GM19043 (cell line): ENCODE measurements around the gene TOP1.
A peak's percentile ranks its signal among the peaks of the same experiment; 100 is the strongest.
"Not testable (repeated sequence)": the region's sequence is repeated elsewhere in the genome, so short reads cannot be mapped to it uniquely, and the experiment has no call there.

Source experiments
- ATAC-seq: cut with Tn5 transposase; IDR thresholded peaks from one replicate; pipeline ENCODE4 v1.9.1; 2021; ENCODE audit warnings: low read depth; ENCODE audit not compliant: unreplicated experiment

The TOP1 gene

GRCh38 chr20:41003143-41003935 lies 25.3 kb upstream of the TOP1 start:
- ATAC-seq, result no peak

DNA sequence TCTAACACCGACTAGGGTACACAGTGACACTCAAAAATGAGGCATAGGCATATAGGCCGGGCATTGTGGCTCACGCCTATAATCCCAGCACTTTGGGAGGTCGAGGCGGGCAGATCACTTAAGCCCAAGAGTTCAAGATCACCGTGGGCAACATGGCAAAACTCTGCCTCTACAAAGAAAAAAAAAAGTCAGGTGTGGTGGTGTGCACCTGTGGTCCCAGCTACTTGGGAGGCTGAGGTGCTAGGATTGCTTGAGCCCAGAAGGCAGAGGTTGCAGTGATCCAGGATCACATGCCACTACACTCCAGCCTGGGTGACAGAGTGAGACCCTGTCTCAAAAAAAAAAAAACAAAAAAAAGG lies 24.7 kb upstream of the TOP1 start:
- not testable (repeated sequence) for ATAC-seq

- no peak for ATAC-seq
These were observed 23.9 kb upstream of the TOP1 start for GRCh38 chr20:41004531-41005360.

DNA sequence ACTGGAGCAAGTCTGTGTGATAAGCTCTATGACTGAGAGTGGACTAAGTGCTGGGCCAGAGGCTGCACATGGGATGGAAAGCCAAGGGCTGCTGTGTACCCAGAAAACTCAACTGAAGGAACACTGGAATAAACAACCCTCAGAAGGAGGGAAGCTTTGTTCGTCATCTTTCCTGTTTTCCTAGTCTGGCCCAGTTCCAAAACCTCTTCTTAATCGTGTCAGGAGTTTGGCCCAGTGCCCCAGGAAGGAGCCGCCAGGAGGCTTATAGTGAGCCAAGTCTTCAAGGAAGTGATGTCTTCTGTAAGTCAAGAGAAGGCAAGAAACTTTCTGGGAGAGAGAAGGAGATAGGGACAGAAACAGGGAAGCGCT lies 23.3 kb upstream of the TOP1 start:
- ATAC-seq, result no peak

DNA sequence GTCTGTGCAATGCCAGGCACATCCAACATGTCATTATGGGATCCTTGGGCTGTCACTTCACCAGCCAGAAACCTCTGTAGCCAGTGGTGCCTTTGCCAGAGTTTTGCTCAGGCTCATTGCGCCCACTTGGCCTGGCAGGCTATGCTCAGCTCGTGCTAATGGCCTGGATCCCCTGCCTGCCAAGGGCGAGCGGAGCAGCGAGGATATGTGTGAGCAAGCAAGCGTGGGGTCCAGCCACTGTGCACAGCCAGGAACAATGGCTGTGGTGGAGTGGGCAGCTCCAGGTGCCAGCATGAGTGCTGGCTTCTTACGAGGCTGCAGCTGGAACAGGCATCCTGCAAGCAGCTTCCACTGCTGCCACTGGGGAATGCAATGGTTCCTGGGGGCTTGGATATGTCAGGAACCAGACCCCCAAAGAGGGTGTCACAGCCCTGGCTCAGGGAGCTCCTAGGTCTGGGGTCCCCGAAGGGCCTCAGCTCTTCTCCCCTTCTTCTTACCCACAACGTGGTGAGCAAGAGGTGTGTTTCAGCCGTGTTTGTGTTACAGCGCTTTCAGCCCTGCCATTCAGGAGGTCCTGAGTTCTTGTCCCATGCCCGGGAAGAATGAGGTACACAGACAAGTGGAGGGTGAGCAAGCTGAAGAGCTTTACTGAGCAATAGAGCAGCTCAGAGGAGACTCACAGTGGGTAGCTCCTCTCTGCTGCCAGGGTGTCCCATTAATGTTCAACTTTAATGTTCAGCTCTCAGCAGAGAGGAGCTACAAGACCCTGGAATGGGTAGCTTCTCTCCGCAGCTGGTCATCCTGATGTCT lies 22.3 kb upstream of the TOP1 start:
- no peak for ATAC-seq

DNA sequence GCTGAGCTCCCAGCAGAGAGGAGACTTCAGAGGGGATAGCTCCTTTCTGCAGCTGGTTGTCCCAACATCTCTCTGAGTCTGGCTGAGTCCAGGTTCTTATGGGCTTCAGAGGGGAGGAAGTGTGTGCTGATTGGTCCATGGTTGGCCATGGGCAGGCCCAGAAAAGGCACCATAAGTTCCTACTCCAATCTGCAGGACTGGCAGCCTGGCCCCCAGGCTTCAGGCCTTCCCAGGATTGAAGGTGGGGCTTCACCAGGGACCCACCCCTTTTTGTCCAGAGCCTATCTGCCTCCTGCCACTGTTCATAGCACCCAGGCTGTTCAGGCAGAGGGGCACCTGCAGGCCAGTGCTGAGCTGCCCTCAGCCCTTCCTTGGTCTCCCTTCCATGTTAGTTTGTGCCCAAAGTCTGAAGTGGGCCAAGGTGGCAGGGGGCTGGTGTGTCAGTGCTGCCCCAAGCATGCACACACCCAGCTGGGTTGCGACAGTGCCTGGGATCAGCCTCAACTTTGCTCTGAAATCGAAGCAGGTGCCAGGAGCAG lies 21.6 kb upstream of the TOP1 start:
- ATAC-seq, result no peak

GRCh38 chr20:41007481-41007880 lies 21.1 kb upstream of the TOP1 start:
- no peak for ATAC-seq

GRCh38 chr20:41009946-41010345 lies 18.7 kb upstream of the TOP1 start:
- no peak for ATAC-seq

- ATAC-seq, result peak; percentile 84
These were observed 17.0 kb upstream of the TOP1 start for GRCh38 chr20:41011551-41012067.

GRCh38 chr20:41014561-41015088 lies 14.0 kb upstream of the TOP1 start:
- ATAC-seq, result no peak

- ATAC-seq, result no peak
These were observed 11.1 kb upstream of the TOP1 start for GRCh38 chr20:41017448-41018042.

DNA sequence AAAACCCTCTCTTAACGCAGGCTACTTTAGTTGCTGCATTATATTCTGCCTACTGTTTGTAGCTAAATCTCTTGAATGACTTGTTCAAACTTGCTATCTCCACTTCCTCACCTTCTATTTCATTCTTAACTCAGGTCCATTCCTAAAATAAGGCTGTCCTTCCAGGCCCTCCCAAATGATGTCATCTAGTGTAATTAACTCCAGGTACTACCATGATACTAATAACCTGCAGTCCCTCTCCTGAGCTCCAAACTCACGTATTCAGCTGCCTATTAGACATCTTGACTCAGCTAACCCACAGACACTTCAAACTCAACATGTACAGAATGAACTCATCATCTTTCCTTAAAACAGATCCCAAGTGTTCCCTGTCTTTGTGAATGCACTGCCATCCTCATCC lies 10.5 kb upstream of the TOP1 start:
- ATAC-seq, result no peak

DNA sequence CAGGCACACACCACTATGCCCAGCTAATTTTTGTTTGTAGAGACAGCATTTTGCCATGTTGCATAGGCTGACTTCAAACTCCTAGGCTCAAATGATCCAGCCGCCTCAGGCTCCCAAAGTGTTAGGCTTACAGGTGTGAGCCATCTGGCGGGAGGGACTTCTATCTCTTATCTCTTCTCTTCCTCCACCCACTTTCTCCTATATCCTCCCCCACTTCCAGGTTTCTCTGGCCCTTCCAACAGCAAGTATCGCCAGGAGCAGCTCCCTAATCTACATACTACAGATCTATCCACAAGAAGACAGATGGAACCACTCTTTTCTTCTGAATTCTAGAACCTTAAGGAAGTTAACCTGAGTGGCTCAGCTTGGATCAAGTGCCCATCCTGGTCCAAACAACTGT lies 5.1 kb upstream of the TOP1 start:
- ATAC-seq, result no peak

GRCh38 chr20:41027366-41027765 lies 1.3 kb upstream of the TOP1 start:
- no peak for ATAC-seq

DNA sequence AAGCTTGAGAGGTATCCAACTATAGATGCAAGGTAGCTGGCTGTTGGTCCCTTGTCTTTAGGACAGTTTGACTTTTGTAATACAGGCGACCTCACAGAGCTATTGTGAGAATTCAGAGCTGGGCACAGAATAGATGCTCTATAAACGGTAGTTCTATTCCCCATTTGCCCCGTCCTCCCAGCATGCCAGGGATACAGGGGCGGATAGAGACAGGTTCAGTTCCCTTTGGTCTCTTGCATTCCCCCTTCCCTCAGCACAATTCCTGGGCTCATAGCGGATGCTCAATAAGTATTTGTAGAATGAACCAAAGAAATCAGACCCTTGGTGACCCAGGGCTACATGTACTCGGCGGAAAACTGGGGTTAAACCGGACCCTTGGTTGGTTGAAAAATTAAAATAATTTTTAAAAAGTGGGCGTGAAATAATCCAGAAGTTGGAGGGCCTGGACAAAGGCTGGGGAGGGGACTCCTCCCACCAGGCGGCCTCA lies 707 bp upstream of the TOP1 start:
- no peak for ATAC-seq

DNA sequence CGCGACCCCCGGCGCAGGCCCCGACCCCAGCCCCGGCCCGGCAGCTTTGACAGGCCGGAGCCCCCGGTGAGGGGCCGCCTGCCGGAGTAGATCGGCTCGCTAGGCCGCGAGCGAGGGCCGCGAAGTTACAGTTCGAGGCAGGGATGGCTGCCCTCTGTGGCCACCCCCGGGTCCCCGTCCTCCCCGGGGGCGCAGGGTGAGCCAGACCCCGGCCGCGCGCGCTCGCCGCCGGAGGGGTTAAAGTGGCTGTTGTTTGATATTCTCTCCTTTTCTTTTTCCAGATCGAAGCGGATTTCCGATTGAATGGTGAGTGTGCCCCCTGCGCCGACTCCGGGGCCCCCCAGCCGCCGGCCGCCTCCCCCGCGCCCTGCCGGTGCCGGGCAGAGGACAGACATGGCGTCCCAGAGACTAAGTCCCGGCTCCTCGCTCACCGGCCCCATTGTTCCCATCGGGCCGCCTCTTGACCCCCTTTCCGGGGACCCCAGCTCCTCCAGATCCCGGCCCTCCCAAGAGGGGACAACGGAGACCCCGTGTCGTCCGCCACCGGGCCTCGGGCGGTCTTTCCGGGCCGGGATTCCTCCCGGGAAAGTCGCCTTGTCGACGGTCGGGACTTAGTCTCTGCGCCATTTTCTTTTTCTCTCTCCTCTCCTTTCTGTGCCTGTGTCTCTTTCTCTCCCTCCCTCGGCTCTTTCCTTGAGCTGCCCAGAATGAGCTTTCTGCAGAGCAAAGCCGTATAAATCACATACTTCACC lies 704 bp downstream of the TOP1 start:
- no peak for ATAC-seq

DNA sequence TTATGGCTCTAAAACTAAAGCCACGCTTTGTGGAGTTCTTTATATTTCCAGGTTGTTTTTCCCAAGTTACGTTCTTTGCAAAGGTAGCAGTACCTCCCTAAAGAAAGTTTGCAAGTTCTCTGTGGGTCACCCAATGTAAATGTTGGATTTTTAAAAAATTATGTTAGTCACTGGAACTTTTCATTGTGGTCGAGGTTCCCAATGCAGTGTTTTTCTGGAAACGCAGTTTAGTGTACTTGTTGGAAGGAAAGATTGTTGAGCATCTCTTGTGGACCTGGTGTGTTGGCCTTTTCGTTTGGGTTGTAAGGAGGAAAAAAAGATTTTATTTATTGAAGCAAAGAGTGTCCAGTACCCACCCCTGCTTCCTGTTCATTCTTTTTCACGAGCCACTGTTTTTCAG lies 1.4 kb downstream of the TOP1 start:
- ATAC-seq, result no peak

DNA sequence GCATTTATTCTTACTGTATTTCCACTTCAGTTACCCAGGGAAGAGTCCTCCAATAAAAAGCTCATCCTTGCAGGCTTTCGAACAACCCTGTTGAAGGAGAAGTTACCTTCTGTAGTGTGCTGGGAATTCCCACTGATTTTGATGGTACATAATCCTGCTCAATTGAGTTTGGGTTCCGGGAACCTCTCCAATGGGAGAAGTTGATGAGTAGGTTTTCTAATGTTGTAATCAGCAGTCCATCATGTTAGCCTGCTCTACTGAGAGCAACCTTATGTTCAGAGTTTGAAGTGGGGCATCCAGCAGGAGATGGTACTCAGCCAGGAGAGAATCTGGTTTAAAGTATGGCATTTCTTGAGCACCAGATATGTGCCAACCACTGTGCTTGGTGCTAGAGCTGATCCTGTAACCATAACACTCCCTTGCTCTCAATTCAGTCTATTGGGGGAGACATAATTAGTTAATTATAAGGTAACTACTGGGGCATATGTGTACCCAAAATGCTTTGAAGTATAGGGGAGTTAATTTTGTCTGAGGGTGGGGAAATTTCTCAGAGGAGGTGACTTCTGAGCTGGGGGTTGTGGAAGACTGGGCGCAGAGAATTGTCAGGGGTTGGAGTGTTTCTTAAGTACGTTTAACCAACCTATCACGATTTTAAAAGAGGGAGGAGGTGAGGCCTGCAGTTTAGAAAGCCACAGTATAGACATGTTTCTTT lies 2.1 kb downstream of the TOP1 start:
- ATAC-seq, result no peak

- no peak for ATAC-seq
These were observed 2.6 kb downstream of the TOP1 start for GRCh38 chr20:41031243-41031619.
